H9 (cell line): ENCODE results near the gene RAI14. TPM values are rescaled to one million over a fixed set of nuclear protein-coding genes. Genes with fewer than 3 reads are reported as not detected.
A peak's percentile ranks its signal among the peaks of the same experiment; 100 is the strongest.

Experiments used
- DNase-seq: peaks from one replicate; pipeline ENCODE4 v3.0.0-alpha.2; 2017
- H2AFZ ChIP-seq: one replicate; pipeline ENCODE4 v1.6.1; 2013; ENCODE audit warnings: mild to moderate bottlenecking, low read length, control low read depth, moderate library complexity
- H2AK5ac ChIP-seq: 2 replicates; pipeline ENCODE4 v1.6.1; 2013; ENCODE audit warnings: low read length, control low read depth, mixed read lengths; ENCODE audit not compliant: insufficient read length
- H2BK120ac ChIP-seq: one replicate; pipeline ENCODE4 v1.6.1; 2013; ENCODE audit warnings: low read depth, mild to moderate bottlenecking, low read length, control low read depth, inconsistent platforms; ENCODE audit not compliant: poor library complexity, severe bottlenecking
- H2BK12ac ChIP-seq: 2 replicates; pipeline ENCODE4 v1.6.1; 2013; ENCODE audit warnings: low read length, control low read depth, mixed read lengths, low read depth; ENCODE audit not compliant: insufficient read length
- H2BK15ac ChIP-seq: 2 replicates; pipeline ENCODE4 v1.6.1; 2013; ENCODE audit warnings: low read depth, low read length, control low read depth
- H2BK20ac ChIP-seq: one replicate; pipeline ENCODE4 v1.6.1; 2013; ENCODE audit warnings: low read depth, mild to moderate bottlenecking, low read length, control low read depth, inconsistent platforms; ENCODE audit not compliant: poor library complexity, severe bottlenecking
- H2BK5ac ChIP-seq: 2 replicates; pipeline ENCODE4 v1.6.1; 2013; ENCODE audit warnings: low read length, control low read depth, mixed read lengths; ENCODE audit not compliant: insufficient read length
- H3K14ac ChIP-seq: 2 replicates; pipeline ENCODE4 v1.6.1; 2013; ENCODE audit warnings: low read length, control low read depth; ENCODE audit not compliant: insufficient read depth
- H3K18ac ChIP-seq: 2 replicates; pipeline ENCODE4 v1.6.1; 2013; ENCODE audit warnings: low read depth, mild to moderate bottlenecking, mixed read lengths, low read length, control low read depth; ENCODE audit not compliant: insufficient read length
- H3K23ac ChIP-seq: 2 replicates; pipeline ENCODE4 v1.6.1; 2013; ENCODE audit warnings: low read length, control low read depth, mixed read lengths, low read depth; ENCODE audit not compliant: insufficient read length
- H3K23me2 ChIP-seq: 2 replicates; pipeline ENCODE4 v1.6.1; 2013; ENCODE audit warnings: low read depth, mild to moderate bottlenecking, mixed read lengths, low read length, control low read depth; ENCODE audit not compliant: insufficient read length, poor library complexity, severe bottlenecking
- H3K27ac ChIP-seq: 2 replicates; pipeline ENCODE4 v1.5.1; 2013; ENCODE audit warnings: low read length, control low read depth, mixed read lengths, low read depth; ENCODE audit not compliant: insufficient read length
- H3K27me3 ChIP-seq: 2 replicates; pipeline ENCODE4 v1.6.1; 2013; ENCODE audit warnings: low read length, control low read depth, inconsistent platforms; ENCODE audit not compliant: insufficient read depth
- H3K4ac ChIP-seq: 2 replicates; pipeline ENCODE4 v1.6.1; 2013; ENCODE audit warnings: low read depth, mild to moderate bottlenecking, control low read depth, inconsistent platforms, low read length, moderate library complexity
- H3K4me1 ChIP-seq: 2 replicates; pipeline ENCODE4 v1.6.1; 2013; ENCODE audit warnings: low read length, control low read depth, inconsistent platforms; ENCODE audit not compliant: insufficient read depth
- H3K4me2 ChIP-seq: 2 replicates; pipeline ENCODE4 v1.6.1; 2013; ENCODE audit warnings: low read length, control low read depth, mixed read lengths; ENCODE audit not compliant: insufficient read length, insufficient read depth
- H3K56ac ChIP-seq: 2 replicates; pipeline ENCODE4 v1.6.1; 2013; ENCODE audit warnings: low read depth, mild to moderate bottlenecking, mixed read lengths, low read length, control low read depth; ENCODE audit not compliant: insufficient read length
- H3K79me1 ChIP-seq: 2 replicates; pipeline ENCODE4 v1.6.1; 2013; ENCODE audit warnings: low read depth, mild to moderate bottlenecking, moderate library complexity, low read length, control low read depth, inconsistent platforms; ENCODE audit not compliant: insufficient read depth, poor library complexity, severe bottlenecking
- H3K79me2 ChIP-seq: 2 replicates; pipeline ENCODE4 v1.6.1; 2013; ENCODE audit warnings: low read length, control low read depth, inconsistent platforms; ENCODE audit not compliant: insufficient read depth
- H3K9ac ChIP-seq: 2 replicates; pipeline ENCODE4 v1.6.1; 2013; ENCODE audit warnings: low read length, control low read depth, mixed read lengths; ENCODE audit not compliant: insufficient read length; ENCODE audit errors: extremely low read depth
- H3K9me3 ChIP-seq: one replicate; pipeline ENCODE4 v1.6.1; 2013; ENCODE audit warnings: low read depth, low read length, inconsistent platforms; ENCODE audit not compliant: control insufficient read depth
- H3T11ph ChIP-seq: one replicate; pipeline ENCODE4 v1.6.1; 2013; ENCODE audit warnings: mild to moderate bottlenecking, low read length, control low read depth, inconsistent platforms
- H4K20me1 ChIP-seq: one replicate; pipeline ENCODE4 v1.6.1; 2013; ENCODE audit not compliant: control insufficient read depth, insufficient read length, insufficient read depth
- H4K5ac ChIP-seq: 2 replicates; pipeline ENCODE4 v1.6.1; 2013; ENCODE audit warnings: low read depth, mild to moderate bottlenecking, mixed read lengths, low read length, control low read depth; ENCODE audit not compliant: insufficient read length
- H4K8ac ChIP-seq: replicated peaks from 2 replicates; pipeline ENCODE4 v1.6.1; 2013; ENCODE audit warnings: low read length, control low read depth, mixed read lengths, low read depth; ENCODE audit not compliant: insufficient read length
- H4K91ac ChIP-seq: 2 replicates; pipeline ENCODE4 v1.6.1; 2013; ENCODE audit warnings: low read depth, mild to moderate bottlenecking, moderate library complexity, mixed read lengths, low read length, control low read depth; ENCODE audit not compliant: insufficient read length
- H3K27ac Mint-ChIP-seq, 3 experiments: 2 replicates in 2 of 3; 3 replicates in 1 of 3; pipeline ENCODE4 v1.8.0; 2020 to 2021; ENCODE audit warnings: mixed read lengths in 3 of 3, mild to moderate bottlenecking in 1 of 3, moderate library complexity in 1 of 3
- H3K27me3 Mint-ChIP-seq: 2 replicates; pipeline ENCODE4 v1.8.0; 2021; ENCODE audit warnings: low read depth, mild to moderate bottlenecking, moderate library complexity, mixed read lengths
- H3K36me3 Mint-ChIP-seq, 3 experiments: 2 replicates in 2 of 3; 3 replicates in 1 of 3; pipeline ENCODE4 v1.8.0; 2020 to 2021; ENCODE audit warnings: low read depth in 3 of 3, mixed read lengths in 3 of 3; ENCODE audit not compliant: insufficient read depth in 1 of 3
- H3K4me1 Mint-ChIP-seq, 2 experiments: 2 replicates each; pipeline ENCODE4 v1.8.0; 2020; ENCODE audit warnings: mixed read lengths in 2 of 2
- H3K4me3 Mint-ChIP-seq, 2 experiments: 2 replicates in 1 of 2; 3 replicates in 1 of 2; pipeline ENCODE4 v1.8.0; 2020 to 2021; ENCODE audit warnings: mild to moderate bottlenecking in 2 of 2, mixed read lengths in 2 of 2, moderate library complexity in 1 of 2
- H3K9me3 Mint-ChIP-seq, 2 experiments: 2 replicates in 1 of 2; 3 replicates in 1 of 2; pipeline ENCODE4 v1.8.0; 2020; ENCODE audit warnings: mild to moderate bottlenecking in 2 of 2, mixed read lengths in 2 of 2, moderate library complexity in 1 of 2
- WGBS: extraction: QIAGEN DNeasy Blood & Tissue Kit; methylation state at CpG from one replicate; pipeline ENCODE4 v1.1.7; 2013; ENCODE audit warnings: missing lambda C conversion rate, low lambda C conversion rate, mixed read lengths; ENCODE audit not compliant: insufficient read length; ENCODE audit errors: extremely low coverage; 5-methylcytosine and 5-hydroxymethylcytosine counted together
- total RNA-seq: library from RNA; stranded (reverse); gene quantifications from 2 replicates; pipeline ENCODE4 v1.2.1, GENCODE V29; 2021
- TF ChIP-seq, protein P1 (sequence below): fragments of 200-600 bp; sonication (generic); conservative IDR thresholded peaks from 3 replicates; pipeline ENCODE4 v1.8.0; 2021; ENCODE audit warnings: antibody characterized with exemption, mild to moderate bottlenecking

The RAI14 gene
- total RNA-seq, 1 experiment from 2014 or later: 127 TPM

DNA sequence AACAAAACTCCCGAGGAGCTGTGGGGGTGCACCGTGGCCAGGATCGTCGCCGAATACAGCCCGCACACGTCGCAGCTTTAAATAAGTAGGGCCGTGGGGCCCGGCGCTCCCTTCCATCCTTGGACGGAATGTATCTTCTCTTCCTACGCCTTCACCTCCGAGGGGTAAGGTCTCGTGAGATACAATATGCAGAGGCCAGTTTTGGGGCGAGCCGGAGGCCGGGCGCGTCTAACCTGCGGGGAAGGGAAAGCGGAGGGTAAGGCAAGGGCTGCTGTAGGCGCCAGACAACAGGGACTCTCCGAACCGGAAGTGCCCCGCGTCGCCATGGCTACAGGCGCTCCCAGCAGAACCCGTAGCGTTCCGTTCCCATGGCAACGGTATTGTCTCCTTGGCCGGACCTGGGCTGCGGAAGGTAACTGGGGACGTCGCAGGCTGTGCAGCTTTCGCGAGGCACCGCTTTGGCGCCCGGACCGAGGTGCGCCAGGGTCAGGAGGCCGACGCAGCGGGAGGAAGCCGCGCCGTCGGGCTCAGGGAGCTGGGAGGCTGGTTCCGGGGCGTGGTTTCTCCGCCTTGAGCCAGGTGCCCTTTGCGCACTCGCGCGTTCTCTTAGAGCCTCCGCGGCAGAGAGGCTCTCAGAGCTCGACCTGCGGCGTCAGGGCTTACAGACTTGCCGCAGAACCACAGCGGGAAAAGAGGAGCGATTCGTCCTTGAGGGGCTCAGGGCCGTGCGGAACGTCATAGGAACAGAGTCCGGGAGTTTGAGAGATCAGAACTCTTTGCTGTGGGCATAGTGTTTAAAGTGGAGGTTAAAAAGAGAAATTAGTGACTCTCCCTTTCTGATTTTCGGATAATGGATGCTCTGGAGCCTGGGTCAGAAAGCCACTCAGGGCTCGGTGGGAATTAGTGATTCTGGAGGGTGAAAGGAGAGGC lies 182.9 kb downstream of the RAI14 start, which contains the start of gene TTC23L:
Gene TTC23L (plus strand): TSS at position 380 of the 930 bp plus-strand sequence. CDS start 1,508 bp downstream, outside the sequence.
- Histone ChIP-seq H3K18ac (peak within 1 kb of the TSS; percentile 48), H2AFZ (peak within 1 kb of the TSS; percentile 35), H3K4me1 (0 out of 2 replicates have a peak, but pooled peaks cover under 1% of the 10 kb centered on the region), H2BK12ac (no peak within 1 kb of the TSS), H2BK20ac (no peak within 1 kb of the TSS), H3K79me1 (no peaks in the 10 kb centered on the region), H3K4ac (no peak within 1 kb of the TSS), H3K27me3 (no peaks in the 10 kb centered on the region), H4K8ac (no peak within 1 kb of the TSS), H2AK5ac (no peak within 1 kb of the TSS), H4K5ac (no peak within 1 kb of the TSS), H2BK5ac (no peak within 1 kb of the TSS), H3K9me3 (no peaks in the 10 kb centered on the region), H4K91ac (no peak within 1 kb of the TSS), H3K4me2 (peak within 1 kb of the TSS; percentile 63), H3K23me2 (peaks cover 8% of the 10 kb centered on the region), H3K79me2 (no peaks in the 10 kb centered on the region), H3K14ac (peak within 1 kb of the TSS; percentile 39; the same call in 1 of the 2 replicates), H3T11ph (no peak within 1 kb of the TSS), H2BK15ac (no peak within 1 kb of the TSS), H2BK120ac (no peak within 1 kb of the TSS), H3K23ac (no peak within 1 kb of the TSS), H3K56ac (no peak within 1 kb of the TSS), H3K9ac (peak within 1 kb of the TSS; percentile 56), H3K27ac (peak within 1 kb of the TSS; percentile 38), H4K20me1 (no peaks in the 10 kb centered on the region)
- peak; percentile 97 for DNase-seq
- Mint-ChIP-seq H3K27me3 (no peaks in the 10 kb centered on the region; the same call in 1 of the 2 replicates), H3K27ac (peak within 1 kb of the TSS; percentile 98 to 100 (median 99)), H3K4me1 (peaks cover 16 to 18% of the 10 kb centered on the region in 2 experiments), H3K36me3 (peaks cover 4 to 24% (median 10%) of the 10 kb centered on the region in 3 experiments), H3K9me3 (peaks cover 7% of the 10 kb centered on the region in 2 experiments; a peak in 4 of 5 replicates), H3K4me3 (peak within 1 kb of the TSS; percentile 89 to 96)
- TF ChIP-seq, protein P1, sequence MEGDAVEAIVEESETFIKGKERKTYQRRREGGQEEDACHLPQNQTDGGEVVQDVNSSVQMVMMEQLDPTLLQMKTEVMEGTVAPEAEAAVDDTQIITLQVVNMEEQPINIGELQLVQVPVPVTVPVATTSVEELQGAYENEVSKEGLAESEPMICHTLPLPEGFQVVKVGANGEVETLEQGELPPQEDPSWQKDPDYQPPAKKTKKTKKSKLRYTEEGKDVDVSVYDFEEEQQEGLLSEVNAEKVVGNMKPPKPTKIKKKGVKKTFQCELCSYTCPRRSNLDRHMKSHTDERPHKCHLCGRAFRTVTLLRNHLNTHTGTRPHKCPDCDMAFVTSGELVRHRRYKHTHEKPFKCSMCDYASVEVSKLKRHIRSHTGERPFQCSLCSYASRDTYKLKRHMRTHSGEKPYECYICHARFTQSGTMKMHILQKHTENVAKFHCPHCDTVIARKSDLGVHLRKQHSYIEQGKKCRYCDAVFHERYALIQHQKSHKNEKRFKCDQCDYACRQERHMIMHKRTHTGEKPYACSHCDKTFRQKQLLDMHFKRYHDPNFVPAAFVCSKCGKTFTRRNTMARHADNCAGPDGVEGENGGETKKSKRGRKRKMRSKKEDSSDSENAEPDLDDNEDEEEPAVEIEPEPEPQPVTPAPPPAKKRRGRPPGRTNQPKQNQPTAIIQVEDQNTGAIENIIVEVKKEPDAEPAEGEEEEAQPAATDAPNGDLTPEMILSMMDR: no peak
- WGBS: no CpG with 5 or more reads among the region's 73 CpGs
